SK-N-SH treated with all-trans-retinoic acid at 6 μM for 48 hours (cell line): ENCODE measurements around the gene ITFG2.
"Not testable (repeated sequence)": the region's sequence is repeated elsewhere in the genome, so short reads cannot be mapped to it uniquely, and the experiment has no call there.

Experiments
- ATAC-seq: fragments of 200-7000 bp; cut with Tn5 transposase; 3 replicates; pipeline ENCODE4 v1.9.1; 2020; ENCODE audit warnings: mild to moderate bottlenecking, moderate library complexity
- ARNTL ChIP-seq: fragments of 450-650 bp; formaldehyde crosslinking; IDR thresholded peaks from 2 replicates; pipeline ENCODE4 v1.5.0; 2020; ENCODE audit warnings: low read depth, mild to moderate bottlenecking, moderate library complexity, borderline replicate concordance
- BACH2 ChIP-seq: fragments of 250-450 bp; sonication (Bioruptor Pico); IDR thresholded peaks from 2 replicates; pipeline ENCODE4 v1.9.0; 2021; ENCODE audit warnings: mild to moderate bottlenecking, borderline replicate concordance
- ESRRG ChIP-seq: fragments of 250-450 bp; sonication (Bioruptor Pico); IDR thresholded peaks from 2 replicates; pipeline ENCODE4 v1.6.1; 2021; ENCODE audit warnings: mild to moderate bottlenecking
- GLIS3 ChIP-seq: fragments of 250-450 bp; sonication (Bioruptor Pico); IDR thresholded peaks from 2 replicates; pipeline ENCODE4 v1.5.0; 2020; ENCODE audit warnings: mild to moderate bottlenecking, moderate library complexity
- ISL1 ChIP-seq: fragments of 250-450 bp; sonication (Bioruptor Pico); IDR thresholded peaks from 2 replicates; pipeline ENCODE4 v2.1.2; 2022; ENCODE audit warnings: mild to moderate bottlenecking, moderate library complexity
- OSR1 ChIP-seq: fragments of 250-450 bp; sonication (Bioruptor Pico); IDR thresholded peaks from 2 replicates; pipeline ENCODE4 v1.8.0; 2022; ENCODE audit warnings: moderate library complexity, mild to moderate bottlenecking, inconsistent platforms
- RARB ChIP-seq: fragments of 250-450 bp; sonication (Bioruptor Pico); IDR thresholded peaks from 2 replicates; pipeline ENCODE4 v1.8.0; 2021; ENCODE audit warnings: mild to moderate bottlenecking, moderate library complexity
- TCF4 ChIP-seq: fragments of 250-450 bp; sonication (Bioruptor Pico); IDR thresholded peaks from 2 replicates; pipeline ENCODE4 v1.8.0; 2021; ENCODE audit warnings: mild to moderate bottlenecking, moderate library complexity, borderline replicate concordance
- ZC3H10 ChIP-seq: fragments of 250-450 bp; sonication (Bioruptor Pico); IDR thresholded peaks from 2 replicates; pipeline ENCODE4 v1.5.1; 2021; ENCODE audit warnings: mild to moderate bottlenecking, moderate library complexity
- ZFP3 ChIP-seq: fragments of 250-450 bp; sonication (Bioruptor Pico); IDR thresholded peaks from 2 replicates; pipeline ENCODE4 v1.5.0; 2020; ENCODE audit warnings: mild to moderate bottlenecking, moderate library complexity
- ZFP30 ChIP-seq: fragments of 450-650 bp; formaldehyde crosslinking; IDR thresholded peaks from 2 replicates; pipeline ENCODE4 v1.5.0; 2022; ENCODE audit warnings: mild to moderate bottlenecking, moderate library complexity
- TF ChIP-seq, protein P1 (sequence below): fragments of 250-450 bp; sonication (Bioruptor Pico); IDR thresholded peaks from 2 replicates; pipeline ENCODE4 v1.5.1; 2021; ENCODE audit warnings: mild to moderate bottlenecking, moderate library complexity
- TF ChIP-seq, protein P2 (sequence below): fragments of 250-450 bp; sonication (Bioruptor Pico); IDR thresholded peaks from 2 replicates; pipeline ENCODE4 v1.8.0; 2021; ENCODE audit warnings: low read depth, mild to moderate bottlenecking, moderate library complexity, borderline replicate concordance
- TF ChIP-seq, protein P3 (sequence below): fragments of 250-450 bp; sonication (Bioruptor Pico); IDR thresholded peaks from 2 replicates; pipeline ENCODE4 v1.5.1; 2020; ENCODE audit warnings: low read depth, mild to moderate bottlenecking, moderate library complexity
- TF ChIP-seq, protein P4 (sequence below): fragments of 250-450 bp; sonication (Bioruptor Pico); IDR thresholded peaks from 2 replicates; pipeline ENCODE4 v1.5.0; 2020; ENCODE audit warnings: mild to moderate bottlenecking, moderate library complexity
- TF ChIP-seq, protein P5 (sequence below): fragments of 250-450 bp; sonication (Bioruptor Pico); IDR thresholded peaks from 2 replicates; pipeline ENCODE4 v1.8.0; 2020; ENCODE audit warnings: mild to moderate bottlenecking, moderate library complexity, borderline replicate concordance

Gene ITFG2

DNA sequence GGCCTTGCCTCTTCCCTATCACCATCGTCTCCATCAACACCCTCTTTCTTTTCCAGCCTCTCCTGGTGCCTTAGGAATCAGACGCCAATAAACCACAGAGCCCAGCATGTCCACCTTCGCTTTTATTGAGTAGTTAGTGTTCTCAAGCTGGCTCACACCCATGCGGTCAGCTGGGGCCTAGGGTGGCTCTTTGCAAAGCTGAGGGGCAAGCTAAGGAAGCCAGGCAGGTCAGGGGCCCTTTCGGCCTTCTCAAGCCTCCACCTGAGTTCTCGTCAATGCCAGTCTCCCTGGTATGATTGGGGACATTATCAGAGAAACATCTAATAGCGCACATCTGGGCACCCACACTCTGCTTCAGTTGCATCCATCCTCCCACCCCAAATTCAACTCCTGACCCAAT is 45.1 kb downstream of the ITFG2 start:
- no peak for ATAC-seq
- TF ChIP-seq, protein P1, sequence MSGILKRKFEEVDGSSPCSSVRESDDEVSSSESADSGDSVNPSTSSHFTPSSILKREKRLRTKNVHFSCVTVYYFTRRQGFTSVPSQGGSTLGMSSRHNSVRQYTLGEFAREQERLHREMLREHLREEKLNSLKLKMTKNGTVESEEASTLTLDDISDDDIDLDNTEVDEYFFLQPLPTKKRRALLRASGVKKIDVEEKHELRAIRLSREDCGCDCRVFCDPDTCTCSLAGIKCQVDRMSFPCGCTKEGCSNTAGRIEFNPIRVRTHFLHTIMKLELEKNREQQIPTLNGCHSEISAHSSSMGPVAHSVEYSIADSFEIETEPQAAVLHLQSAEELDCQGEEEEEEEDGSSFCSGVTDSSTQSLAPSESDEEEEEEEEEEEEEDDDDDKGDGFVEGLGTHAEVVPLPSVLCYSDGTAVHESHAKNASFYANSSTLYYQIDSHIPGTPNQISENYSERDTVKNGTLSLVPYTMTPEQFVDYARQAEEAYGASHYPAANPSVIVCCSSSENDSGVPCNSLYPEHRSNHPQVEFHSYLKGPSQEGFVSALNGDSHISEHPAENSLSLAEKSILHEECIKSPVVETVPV (CRISPR knock-in tag) = no peak
- no peak for TF ChIP-seq ZFP30 (CRISPR knock-in tag)

DNA sequence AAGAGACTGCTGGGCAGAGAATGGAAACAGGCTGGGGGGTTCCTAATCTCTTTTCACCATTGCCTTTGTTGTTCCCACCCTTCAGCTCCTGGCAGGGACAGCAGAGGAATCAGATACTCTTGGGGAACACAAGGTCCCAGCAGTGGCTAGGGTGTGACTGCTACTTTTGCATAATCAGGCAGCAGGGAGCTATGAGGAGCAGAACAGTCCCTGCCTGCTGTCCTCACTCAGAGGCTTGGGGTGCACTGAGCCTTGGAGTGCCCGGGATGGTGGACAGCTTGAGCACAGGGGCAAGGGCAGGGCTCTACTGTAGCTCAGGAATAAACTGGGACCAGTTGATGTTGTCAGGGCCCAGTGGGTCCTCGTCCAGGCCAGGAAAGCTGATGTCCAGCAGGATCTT is 45.9 kb downstream of the ITFG2 start:
- TF ChIP-seq, protein P2, sequence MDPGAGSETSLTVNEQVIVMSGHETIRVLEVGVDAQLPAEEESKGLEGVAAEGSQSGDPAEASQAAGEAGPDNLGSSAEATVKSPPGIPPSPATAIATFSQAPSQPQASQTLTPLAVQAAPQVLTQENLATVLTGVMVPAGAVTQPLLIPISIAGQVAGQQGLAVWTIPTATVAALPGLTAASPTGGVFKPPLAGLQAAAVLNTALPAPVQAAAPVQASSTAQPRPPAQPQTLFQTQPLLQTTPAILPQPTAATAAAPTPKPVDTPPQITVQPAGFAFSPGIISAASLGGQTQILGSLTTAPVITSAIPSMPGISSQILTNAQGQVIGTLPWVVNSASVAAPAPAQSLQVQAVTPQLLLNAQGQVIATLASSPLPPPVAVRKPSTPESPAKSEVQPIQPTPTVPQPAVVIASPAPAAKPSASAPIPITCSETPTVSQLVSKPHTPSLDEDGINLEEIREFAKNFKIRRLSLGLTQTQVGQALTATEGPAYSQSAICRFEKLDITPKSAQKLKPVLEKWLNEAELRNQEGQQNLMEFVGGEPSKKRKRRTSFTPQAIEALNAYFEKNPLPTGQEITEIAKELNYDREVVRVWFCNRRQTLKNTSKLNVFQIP = no peak
- no peak for TF ChIP-seq ARNTL (CRISPR knock-in tag)
- TF ChIP-seq ZFP3 (CRISPR knock-in tag) = no peak
- TF ChIP-seq, protein P3, sequence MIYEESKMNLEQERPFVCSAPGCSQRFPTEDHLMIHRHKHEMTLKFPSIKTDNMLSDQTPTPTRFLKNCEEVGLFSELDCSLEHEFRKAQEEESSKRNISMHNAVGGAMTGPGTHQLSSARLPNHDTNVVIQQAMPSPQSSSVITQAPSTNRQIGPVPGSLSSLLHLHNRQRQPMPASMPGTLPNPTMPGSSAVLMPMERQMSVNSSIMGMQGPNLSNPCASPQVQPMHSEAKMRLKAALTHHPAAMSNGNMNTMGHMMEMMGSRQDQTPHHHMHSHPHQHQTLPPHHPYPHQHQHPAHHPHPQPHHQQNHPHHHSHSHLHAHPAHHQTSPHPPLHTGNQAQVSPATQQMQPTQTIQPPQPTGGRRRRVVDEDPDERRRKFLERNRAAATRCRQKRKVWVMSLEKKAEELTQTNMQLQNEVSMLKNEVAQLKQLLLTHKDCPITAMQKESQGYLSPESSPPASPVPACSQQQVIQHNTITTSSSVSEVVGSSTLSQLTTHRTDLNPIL (CRISPR knock-in tag) = no peak
- no peak for TF ChIP-seq RARB (CRISPR knock-in tag)
- TF ChIP-seq OSR1 (CRISPR knock-in tag) = no peak
- TF ChIP-seq ZC3H10 = no peak
- no peak for TF ChIP-seq ISL1
- ATAC-seq = no peak

DNA sequence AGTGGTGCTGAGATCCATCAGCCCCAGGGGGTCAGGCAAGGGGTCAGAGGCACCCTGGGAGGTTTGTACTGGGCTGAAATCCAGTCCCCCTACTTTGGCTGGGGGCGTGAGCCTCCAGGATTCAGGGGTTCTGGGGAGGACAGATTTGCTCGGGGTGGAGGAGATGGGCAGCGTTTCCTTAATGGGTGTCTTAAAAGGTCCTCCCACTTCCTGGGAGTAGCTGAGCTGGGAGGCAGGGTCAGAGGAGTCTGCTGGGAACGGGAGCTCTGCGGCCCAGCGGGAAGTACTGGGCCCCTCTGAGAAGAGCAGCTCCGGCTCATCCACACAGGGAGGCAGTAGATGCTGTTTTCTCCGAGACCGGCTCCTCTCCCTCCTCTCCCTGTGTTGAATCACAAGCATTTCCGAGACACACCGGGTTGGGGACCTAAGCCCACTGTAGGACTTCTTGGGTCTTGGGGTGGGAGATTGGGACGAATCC is 46.5 kb downstream of the ITFG2 start:
- ATAC-seq = no peak
- TF ChIP-seq, protein P4, sequence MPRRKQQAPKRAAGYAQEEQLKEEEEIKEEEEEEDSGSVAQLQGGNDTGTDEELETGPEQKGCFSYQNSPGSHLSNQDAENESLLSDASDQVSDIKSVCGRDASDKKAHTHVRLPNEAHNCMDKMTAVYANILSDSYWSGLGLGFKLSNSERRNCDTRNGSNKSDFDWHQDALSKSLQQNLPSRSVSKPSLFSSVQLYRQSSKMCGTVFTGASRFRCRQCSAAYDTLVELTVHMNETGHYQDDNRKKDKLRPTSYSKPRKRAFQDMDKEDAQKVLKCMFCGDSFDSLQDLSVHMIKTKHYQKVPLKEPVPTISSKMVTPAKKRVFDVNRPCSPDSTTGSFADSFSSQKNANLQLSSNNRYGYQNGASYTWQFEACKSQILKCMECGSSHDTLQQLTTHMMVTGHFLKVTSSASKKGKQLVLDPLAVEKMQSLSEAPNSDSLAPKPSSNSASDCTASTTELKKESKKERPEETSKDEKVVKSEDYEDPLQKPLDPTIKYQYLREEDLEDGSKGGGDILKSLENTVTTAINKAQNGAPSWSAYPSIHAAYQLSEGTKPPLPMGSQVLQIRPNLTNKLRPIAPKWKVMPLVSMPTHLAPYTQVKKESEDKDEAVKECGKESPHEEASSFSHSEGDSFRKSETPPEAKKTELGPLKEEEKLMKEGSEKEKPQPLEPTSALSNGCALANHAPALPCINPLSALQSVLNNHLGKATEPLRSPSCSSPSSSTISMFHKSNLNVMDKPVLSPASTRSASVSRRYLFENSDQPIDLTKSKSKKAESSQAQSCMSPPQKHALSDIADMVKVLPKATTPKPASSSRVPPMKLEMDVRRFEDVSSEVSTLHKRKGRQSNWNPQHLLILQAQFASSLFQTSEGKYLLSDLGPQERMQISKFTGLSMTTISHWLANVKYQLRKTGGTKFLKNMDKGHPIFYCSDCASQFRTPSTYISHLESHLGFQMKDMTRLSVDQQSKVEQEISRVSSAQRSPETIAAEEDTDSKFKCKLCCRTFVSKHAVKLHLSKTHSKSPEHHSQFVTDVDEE (CRISPR knock-in tag) = no peak
- TF ChIP-seq ESRRG (no peak), ZC3H10 (no peak), BACH2 (no peak), GLIS3 (CRISPR knock-in tag) (no peak)
- TF ChIP-seq, all 23 proteins: peak for 0

DNA sequence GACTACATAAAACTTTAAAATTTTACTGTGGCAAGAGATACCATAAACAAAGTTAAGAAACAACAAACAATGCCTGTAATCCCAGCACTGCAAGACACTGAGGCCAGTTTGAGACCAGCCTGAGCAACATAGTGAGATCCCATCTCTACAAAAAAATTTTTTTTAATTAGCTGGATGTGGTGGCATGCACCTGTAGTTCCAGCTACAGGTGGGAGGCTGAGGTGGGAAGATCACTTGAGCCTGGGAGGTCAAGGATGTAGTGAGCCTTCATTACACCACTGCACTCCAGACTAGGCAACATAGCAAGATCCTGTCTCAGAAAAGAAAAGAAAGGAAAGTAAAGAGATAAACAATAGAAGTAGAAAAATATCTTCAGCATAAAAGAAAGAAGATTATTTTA is 47.7 kb downstream of the ITFG2 start:
- ATAC-seq = no peak
- no peak for TF ChIP-seq TCF4
- no peak for TF ChIP-seq ESRRG
- no peak for TF ChIP-seq ZFP30 (CRISPR knock-in tag)
- TF ChIP-seq, protein P2 = no peak
- TF ChIP-seq ISL1 = no peak
- TF ChIP-seq BACH2 = no peak
- TF ChIP-seq, protein P5, sequence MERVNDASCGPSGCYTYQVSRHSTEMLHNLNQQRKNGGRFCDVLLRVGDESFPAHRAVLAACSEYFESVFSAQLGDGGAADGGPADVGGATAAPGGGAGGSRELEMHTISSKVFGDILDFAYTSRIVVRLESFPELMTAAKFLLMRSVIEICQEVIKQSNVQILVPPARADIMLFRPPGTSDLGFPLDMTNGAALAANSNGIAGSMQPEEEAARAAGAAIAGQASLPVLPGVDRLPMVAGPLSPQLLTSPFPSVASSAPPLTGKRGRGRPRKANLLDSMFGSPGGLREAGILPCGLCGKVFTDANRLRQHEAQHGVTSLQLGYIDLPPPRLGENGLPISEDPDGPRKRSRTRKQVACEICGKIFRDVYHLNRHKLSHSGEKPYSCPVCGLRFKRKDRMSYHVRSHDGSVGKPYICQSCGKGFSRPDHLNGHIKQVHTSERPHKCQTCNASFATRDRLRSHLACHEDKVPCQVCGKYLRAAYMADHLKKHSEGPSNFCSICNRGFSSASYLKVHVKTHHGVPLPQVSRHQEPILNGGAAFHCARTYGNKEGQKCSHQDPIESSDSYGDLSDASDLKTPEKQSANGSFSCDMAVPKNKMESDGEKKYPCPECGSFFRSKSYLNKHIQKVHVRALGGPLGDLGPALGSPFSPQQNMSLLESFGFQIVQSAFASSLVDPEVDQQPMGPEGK (CRISPR knock-in tag) = no peak
- TF ChIP-seq, all 23 proteins: peak for 0

DNA sequence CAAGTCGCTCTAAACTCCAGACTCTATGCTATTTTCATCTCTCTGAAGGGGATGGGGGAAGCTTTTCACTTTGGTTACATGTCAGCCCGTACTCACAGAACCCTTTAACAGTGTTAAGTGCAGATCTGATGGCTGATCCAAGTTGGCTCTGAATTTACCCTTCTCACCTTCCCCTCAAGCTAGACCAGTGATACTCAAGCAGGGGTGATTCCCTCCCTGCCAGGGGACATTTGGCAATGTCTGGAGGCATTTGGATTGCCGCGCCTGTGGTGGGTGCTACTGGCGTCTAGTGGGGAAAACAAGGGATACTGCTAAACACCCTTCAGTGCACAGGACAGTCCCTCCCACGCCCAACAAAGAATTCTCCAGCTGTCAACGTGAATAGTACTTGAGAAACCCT is 50.4 kb downstream of the ITFG2 start:
- no peak for TF ChIP-seq ESRRG
- no peak for TF ChIP-seq ZC3H10
- TF ChIP-seq, protein P4 (CRISPR knock-in tag) = no peak
- ATAC-seq = no peak

DNA sequence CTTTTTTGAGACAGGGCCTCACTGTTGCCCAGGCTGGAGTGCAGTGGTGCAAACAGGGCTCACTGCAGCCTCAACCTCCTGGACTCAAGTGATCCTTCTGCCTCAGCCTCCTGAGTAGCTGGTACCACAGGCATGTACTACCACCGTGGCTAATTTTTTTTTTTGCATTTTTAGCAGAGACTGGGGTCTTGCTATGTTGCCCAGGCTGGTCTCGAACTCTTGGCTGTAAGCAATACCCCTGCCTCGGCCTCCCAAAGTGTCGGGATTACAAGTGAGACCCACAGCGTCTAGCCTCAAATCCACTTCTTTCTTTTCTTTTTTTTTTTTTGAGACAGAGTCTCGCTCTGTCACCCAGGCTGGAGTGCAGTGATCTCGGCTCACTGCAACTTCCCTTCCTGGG is 50.9 kb downstream of the ITFG2 start:
- not testable (repeated sequence) for ATAC-seq
